Ramos (cell line): ENCODE measurements around the gene AGAP1.

Experiments used
- in situ Hi-C: fragments of 300-500 bp; cut with MboI; formaldehyde crosslinking; loops from one replicate; pipeline ENCODE4 v1.14.3; 2022; ENCODE audit warnings: low sequenced_read_pairs; ENCODE audit not compliant: unreplicated experiment

The AGAP1 gene

DNA sequence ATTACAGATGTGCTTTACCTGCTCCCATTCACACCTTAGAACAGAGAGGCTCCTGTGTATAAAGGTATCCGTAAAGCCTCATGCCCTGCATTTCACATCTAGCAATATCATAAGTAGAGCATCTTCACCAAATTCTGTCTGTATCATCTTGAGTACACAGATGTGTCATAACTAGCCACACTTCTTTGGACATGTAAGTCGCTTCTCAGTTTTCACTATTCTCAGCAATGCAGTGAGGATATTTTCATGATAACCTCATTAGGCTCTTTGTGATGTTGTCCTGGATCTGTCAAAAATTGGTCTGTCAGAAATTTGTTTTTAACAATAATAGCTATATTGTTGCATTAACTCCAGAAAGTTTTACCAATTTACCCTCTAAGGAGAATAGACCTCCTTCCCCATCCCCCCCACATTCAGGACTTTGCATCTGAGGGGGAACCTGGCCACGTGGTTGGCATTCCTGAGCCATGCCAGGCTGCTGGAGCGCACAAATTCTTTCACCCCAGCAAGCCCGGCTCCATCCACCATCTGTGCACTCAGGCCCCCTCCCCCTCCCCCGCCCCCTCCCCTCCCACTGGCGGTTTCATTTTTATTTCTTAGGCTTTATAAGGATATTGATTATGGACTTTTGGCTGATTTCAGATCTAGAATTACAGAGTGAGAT lies 34.1 kb downstream of the AGAP1 start:
- in situ Hi-C loops: no loop called here

DNA sequence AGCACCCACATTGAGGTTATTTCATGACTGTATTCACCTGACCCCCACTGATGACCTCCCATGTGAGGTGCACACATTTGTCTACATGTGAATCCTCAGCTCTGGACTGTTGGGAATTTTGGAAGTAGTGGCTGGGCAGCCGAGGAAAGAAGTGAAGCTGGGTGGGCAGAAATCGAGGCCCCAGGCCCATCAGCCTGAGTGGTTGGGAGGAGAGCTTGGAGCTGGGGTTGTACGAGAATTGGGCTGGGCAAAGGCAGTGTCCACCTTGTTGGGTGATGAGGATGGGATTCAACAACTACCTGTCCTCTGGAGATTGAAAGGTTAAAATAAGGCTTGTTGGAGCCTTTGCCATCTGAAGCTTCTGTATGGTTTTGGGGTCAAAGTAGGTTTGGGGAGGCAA lies 35.8 kb downstream of the AGAP1 start:
- in situ Hi-C loops: no loop called here

DNA sequence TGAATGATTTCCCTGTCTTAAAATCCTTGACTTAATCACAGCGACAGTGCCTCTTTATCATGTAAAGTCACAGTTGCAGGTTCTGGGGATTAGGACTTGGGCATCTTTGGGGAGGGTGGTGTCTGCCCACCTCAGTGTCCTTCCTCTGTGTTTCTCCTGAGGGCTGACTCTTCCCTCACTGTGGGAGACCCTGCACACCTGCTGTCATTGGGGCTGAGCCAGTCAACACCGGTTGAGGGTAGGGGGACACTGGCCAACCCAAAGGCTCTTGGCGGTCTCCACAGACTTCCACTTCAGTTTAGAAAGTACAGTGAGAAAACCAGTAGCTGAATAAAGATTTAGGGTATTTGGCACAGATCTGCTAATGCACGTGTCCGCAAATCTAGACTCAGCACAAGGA lies 36.9 kb downstream of the AGAP1 start:
- in situ Hi-C loops: no loop called here

DNA sequence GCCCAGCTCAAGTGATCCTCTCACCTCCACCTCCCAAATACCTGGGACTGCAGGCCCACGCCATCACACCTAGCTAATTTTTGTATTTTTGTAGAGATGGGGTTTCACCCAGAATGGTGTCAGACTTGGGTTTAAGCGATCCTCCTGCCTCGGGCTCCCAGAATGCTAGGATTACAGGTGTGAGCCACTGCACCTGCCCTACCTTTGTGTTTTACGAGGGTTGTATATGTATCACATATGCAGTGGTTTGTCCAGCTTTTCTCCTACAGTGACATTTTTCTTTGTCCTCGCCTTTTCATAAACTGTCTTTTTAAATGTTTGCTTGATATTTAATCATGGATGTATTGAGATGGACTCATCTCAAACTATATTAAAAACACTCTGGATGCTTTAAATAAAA lies 38.5 kb downstream of the AGAP1 start:
- in situ Hi-C loops: no loop called here

DNA sequence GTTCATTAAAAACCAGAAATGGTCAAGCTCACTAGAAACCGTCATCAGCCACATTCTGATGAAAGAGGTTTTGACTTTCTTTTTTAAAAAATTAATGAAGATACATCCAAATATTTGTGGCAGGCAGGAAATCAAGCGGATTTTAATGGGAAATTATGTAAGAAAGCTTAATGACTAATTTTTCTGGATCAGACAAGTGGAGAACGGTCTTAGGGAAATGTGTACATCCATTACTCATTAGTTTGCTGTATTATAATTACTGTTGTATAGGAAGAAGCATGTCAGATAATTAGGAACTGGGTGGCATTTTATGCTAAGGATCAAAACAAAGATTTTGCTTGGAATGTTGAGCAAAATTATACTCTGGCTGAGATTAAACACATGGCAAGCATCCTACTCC lies 39.4 kb downstream of the AGAP1 start:
- in situ Hi-C loops: no loop called here

DNA sequence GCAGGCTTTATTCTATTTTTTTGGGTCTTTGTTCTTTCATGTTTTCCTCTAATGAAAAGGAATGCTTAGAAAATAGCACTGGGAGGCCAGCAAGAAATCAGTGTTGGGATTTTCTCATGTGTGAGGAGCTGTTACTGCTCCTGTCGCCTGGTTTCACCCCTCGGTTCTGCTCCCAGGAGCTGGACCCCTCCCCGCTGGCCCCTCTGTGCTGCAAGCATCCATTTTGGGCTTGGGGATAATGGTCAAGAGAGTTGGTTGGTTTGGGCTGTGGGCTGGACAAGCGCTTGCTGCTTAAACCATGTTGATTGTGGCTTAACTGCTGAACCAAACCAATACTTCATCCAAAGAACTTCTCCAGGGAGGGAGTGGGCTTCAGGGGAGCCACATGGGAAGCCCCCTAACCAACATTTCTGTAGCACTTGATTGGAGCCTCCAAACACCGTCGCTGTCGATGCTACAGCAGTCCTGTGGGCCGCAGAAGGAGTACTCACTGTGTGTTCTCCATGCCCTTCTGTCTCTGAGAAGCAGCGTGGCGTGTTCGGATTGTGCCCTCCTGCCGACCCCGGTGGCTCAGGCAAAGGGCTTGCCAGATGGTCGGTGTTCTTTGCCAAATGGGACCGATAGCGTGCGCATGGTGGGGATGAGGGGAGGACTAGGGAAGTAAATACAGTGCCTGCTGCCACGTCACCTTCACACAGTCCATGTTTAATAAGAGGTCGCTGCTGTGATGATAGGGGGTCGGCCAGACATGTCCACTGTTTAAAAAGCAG lies 40.0 kb downstream of the AGAP1 start:
- in situ Hi-C loops: no loop called here

DNA sequence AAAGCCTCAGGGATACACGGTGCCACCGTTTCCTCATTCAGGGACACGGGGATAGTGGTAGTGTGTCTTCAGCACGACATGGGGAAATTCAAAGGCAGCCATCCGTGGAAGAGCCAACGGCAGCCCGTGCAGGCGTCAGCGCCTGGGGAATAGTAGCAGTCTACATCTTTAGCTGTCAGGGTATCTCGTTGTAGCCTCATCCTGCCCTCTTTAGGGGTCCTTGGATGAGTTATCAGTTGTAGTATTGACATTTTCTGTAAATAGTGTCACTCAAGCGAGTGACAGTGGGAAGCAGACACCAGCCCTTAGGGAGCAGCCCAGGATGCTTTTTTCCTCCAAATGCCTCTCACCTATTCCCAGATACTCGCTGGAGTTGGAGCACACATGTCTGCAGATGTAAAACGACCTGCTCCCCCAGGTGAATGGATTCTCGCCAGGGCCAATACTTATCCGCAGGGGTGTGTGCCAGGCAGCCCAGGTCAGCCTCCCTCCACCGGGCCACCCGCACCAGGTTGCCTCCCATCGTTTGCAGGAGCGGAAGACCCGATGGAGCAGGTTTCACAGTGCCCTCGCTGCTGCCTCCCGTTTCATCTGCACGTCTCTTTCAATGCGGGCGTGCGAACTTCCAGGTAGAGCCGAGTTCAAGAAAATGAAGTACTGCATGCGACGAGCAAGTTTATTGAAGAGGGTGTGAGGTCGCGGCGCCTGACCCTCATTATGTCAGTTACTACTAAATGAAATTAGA lies 41.0 kb downstream of the AGAP1 start:
- in situ Hi-C loops: no loop called here

DNA sequence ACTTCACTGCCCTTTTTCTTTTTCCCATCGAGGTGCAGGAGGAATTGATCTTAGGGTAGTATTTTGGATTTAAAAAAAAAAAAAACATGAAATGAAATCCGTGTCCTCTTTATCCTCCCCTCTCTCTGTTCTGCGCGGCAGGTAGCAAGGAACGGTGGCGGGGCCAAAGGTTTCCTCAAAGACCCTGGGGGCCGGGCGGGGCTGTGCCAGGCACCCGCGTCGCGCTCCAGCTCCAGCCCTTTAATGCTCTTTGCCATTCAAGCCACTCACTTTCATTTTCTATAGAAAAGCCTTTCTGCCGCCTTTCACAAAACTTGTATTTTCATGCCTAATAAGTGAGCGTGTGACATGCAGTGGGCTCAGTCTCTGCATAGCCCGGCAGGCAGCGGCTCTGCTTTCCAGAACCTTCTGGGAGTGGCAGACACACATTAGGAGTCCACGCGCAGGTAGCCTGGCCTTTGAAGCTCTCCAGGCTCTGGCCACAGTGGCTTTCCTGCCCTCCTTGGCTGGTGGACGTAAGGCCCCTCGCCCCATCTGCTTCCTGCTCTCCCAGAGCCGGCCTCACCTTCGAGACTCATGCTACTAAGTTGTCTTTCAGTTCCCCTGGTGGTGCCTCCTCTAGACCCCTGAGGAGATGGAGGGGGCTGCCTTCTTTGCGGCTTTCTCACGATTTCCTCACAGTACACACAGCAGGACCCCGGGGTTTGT lies 41.7 kb downstream of the AGAP1 start:
- in situ Hi-C loops: no loop called here

DNA sequence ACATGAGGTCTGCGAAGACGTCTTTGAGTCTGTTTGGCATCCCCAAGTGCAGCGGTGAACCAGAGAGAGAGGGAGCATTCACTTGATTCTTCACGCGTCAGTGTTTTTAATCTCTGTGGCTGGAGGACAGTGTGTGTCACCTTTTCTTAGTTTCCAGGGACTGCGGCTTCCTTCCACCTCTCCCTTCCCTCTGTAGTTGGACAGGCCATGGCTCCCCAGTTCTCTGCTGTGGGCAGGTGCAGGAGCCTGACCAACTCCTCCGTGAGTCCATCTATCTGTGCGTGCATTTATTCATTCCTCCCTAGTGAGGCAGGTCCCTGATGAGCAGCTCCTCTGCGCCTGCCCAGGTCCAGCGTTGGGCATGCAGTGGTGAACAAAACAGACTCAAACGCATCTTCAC lies 42.9 kb downstream of the AGAP1 start:
- in situ Hi-C loops: no loop called here

DNA sequence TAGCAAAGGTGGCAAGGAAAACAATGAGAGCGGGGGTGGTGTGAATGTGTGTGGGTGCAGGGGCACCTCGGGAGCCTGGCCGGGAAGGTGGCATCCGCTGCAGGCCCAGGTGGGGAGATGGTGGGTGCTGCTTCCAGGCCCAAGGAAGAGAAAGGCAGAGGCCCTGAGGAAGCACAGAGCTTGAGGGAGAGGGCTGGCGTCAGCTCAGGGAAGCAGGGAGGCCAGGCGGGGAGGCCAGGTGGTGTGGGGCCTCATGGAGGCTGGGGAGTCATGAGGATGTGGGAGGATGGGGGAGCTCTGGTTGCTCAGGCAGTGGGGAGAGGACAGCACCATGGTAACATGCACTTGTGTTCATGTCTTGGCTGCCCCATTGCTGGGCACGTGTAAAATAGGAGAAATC lies 43.3 kb downstream of the AGAP1 start:
- in situ Hi-C loops: no loop called here

DNA sequence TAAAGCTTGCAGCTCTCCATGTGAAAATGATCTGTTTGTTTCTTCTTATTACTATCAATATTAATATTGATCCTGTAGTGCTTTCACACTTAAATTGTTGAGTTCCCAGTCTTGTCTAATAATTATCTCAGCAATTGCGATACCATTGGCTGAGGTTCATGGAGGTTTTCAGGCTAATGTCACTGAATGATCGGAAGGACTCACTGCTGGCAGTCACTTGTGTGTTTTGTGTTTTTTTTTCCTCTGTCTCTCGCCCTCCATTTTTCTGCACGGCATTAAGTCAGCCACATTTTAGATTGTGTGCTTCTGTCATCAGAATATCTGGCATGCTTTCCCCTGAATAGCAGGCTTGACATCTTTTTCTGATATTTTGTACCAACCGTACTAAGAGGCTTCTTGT lies 43.7 kb downstream of the AGAP1 start:
- in situ Hi-C loops: no loop called here

DNA sequence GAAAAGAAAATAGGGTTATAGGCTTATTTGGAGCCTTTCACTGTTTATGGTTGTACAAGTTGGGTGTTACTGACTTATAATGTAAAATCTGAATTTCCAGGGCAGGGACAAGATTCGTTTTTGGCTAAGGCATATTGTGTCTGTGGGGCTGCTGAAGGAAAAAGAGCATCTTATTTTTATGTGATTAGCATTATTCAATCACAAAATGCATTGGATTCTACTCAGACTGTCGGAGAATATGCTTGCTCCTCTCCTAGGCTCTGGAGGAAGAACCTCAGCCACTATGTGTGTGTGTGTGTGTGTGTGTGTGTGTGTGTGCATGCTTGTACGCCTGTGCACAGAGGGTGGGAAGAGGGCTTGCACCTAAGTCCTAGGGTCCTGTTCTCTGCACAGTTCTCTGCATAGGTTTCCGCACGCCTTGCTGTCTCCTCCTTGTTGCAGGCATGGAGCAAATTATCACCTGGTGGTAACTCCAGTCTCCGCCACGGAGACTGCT lies 44.3 kb downstream of the AGAP1 start:
- in situ Hi-C loops: no loop called here

DNA sequence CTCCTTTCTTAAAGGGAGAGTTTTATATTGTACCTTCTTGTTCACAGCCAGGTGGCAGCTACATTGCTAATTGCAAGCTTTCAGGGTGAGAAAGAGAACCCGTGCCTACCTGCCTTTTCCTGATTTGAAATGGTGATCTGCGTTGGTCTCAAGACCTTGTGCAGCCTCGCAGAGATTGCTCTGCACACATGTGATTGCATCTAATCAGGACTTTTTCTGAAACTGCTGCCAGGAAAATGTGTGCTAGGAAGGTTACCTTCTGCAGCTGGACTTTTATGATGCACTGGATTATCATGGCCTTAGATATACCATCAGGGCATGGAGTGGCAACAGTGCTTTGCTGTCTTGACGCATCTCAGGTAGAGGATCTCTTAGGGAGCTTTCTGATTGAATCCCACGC lies 45.1 kb downstream of the AGAP1 start:
- in situ Hi-C loops: no loop called here

DNA sequence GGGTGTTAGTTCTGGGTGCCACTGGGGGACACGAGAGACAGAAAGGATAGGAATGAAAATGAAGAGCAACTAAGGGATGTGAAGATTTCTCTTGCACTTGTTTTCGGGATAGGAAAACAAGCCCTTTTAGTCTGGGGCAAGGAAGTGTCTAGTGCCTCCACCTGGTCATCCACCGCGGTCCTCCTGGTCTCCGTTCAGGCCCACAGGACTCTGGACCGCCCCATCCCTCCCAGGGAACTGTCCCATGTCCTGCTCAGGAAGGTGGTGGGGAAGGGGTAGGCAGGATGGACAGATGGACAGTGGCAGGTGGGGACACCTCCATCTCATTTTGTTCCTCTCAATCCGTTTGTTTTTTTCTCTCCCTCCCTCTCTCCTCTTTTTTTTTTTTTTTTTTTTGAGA lies 45.9 kb downstream of the AGAP1 start:
- in situ Hi-C loops: no loop called here

DNA sequence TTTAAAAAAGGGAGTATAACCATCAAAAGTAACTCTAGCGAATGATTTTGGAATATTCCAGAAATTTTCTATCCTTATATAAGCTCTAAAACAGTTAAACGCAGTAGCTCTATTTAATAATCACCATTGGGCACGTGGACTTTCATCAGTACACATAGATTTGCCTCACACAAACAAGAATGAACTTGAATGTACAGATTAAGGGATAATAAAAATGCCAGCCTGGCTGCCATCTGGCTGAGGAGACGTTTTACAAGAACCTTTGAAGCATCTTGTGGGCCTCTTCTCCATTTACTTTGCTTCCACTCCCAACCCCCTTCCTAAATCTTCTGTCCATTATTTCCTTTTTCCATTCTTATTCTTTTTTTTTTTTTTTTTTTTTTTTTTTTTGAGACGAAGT lies 47.2 kb downstream of the AGAP1 start:
- in situ Hi-C loops: no loop called here

DNA sequence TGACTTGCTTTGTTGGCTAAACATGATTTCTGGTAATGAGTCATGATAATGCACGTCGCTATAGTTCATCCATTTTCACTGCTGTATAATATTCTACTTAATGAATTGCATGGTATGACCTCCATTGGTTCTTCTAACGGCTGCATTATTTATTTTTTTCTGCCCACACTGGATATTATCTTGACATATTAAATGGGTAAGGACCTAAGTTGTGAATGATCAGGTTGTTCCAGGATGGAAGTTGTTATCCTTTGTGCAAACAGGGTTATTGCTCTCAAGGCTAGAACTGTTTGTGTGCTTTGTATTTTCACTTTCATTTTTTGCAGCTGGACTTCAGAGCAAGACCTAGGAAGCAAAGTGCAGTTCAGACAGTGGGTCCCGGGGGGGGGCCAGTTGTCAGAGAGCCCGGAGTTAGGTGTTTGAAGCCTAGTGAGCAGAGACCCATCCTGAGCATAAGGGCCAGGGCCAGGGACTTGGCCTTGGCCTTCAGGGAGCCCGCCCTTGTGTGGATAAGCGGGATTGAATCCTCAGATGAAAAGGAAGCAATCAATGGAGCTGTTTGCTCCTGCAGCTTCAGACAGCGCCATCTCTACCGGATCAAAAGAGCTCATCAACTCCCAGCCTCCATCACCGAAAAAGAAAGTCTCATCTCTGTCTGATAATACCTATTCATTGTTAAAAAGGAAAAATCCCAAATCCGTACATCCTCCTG lies 48.2 kb downstream of the AGAP1 start:
- in situ Hi-C loops: no loop called here

DNA sequence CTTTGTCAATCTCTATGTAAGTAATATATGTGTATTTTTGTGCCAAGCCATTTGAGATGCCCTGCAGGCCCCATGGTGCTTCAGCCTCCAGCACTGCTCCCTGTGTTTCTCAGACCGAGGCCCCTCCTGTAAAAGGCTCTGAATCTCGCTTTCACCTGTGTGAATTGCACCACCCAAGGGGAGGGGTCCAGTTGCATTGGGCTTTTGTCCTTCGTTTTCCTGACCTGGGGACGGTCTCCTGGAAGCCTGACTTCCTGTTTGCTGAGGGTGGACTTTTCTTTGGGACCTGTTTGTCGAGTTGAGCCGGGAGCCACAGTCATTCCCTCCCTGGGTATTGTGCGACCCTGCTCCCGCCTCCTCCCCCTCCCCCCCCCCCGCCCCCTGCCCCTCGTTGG lies 48.9 kb downstream of the AGAP1 start:
- in situ Hi-C loops: no loop called here

DNA sequence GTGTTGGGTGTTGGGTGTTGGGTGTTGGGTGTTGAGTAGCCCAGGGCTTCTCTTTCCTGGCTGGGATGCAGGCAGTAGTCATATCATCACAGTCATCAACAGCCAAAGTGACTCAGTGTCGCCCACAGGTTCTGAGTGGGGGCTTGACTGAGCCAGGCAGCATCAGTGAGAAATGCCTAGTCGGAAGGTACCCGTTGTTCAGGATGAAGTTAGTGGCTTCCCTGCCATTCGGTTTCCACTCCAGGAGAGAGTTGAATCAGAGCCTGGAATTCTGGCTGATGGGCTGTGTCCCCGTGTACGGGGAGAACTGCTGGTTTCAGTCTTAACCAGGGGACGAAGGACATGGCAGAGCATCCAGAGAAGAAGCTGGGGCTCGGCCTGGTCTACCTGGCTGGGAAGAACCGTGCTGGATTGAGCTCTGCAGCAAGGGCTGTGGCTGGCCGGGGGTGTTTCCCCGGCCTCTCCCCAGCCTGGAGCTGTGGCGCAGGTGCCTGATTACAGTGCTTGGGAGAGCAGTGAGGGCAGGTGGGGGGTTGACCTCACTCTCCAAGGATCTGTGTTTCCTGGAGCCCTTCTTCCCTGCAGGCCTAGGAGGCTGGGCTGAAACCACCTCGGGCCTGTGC lies 49.4 kb downstream of the AGAP1 start:
- in situ Hi-C loops: no loop called here

DNA sequence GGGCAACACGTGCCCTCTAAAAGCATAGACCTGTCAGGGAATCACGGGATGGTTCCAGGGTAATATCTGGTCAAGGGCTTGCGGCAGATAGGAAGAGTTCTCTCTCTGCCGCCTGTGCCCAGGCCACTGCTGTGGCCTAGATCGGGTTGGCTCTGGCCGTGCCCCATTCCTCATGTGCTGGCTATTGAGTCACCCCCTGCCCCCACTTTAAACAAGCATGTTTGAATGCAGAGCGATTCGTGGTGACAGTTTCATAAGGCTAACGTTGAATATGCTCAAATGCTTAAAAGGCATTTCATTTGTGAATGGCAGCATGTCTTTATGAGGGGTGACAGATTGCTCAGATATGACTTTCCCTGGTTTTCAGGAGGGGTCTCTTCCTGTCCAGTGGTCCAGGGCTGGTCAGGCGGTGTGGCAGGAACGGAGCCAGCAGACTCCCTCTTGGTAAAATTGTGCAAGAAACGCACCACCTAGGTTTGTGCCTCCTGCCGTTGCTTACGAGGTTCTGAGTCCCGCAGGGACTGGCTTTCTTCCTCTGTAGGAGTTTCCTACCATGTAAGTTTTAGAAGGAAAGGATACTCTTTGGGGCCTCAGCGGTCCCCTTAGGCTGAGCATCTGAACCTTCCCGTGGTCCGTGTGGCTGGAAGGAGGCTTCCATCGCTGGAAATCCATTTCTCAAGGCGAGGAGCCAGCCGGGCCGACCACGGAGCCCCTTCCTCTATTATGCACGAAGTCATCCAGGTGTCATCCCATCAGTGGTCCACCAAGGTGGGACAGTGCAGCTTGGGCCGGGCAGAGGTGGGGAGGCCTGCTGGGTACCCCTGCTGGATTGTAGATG lies 50.2 kb downstream of the AGAP1 start:
- in situ Hi-C loops: no loop called here
